ENCODE data around the gene ARHGEF4. TPM values are rescaled to one million over a fixed set of nuclear protein-coding genes. Genes with fewer than 3 reads are reported as not detected.

Gene ARHGEF4
- total and polyA plus RNA-seq, 10 of the 15 experiments (the other 5 are each of a cell fraction or from before 2014, with no cell fraction given) = 0.02 to 0.24 (median 0.16) TPM; not detected in 6

GRCh38 chr2:130963849-130964793 lies 127.4 kb downstream of the ARHGEF4 start:
- Histone ChIP-seq H3K36me3 (ENCODE audit: control insufficient read depth in 2 of 2, insufficient read depth in 2 of 2, low read length in 1 of 2) (no peaks in the 10 kb centered on the region), H3K4me3 (no peak overlapping the region), H3K27me3 (replicated peaks in 1 of 2; ENCODE audit: control insufficient read depth in 2 of 2, insufficient read depth in 2 of 2, low read length in 1 of 2) (peaks cover 8 to 17% of the 10 kb centered on the region in 2 experiments), H3K4me2 (ENCODE audit: control insufficient read depth, insufficient read depth) (no peak overlapping the region), H2AFZ (ENCODE audit: control insufficient read depth, low read depth, low read length) (no peak overlapping the region), H4K20me1 (ENCODE audit: control insufficient read depth, insufficient read depth) (no peaks in the 10 kb centered on the region; the same call in 1 of the 2 replicates), H3K9ac (ENCODE audit: control insufficient read depth, insufficient read depth, low read length) (no peak overlapping the region), H3K4me1 (ENCODE audit: control insufficient read depth, insufficient read depth, low read length) (no peaks in the 10 kb centered on the region), H3K79me2 (ENCODE audit: control insufficient read depth, insufficient read depth, low read length) (no peaks in the 10 kb centered on the region), H3K9me3 (replicated peaks; ENCODE audit: control insufficient read depth, insufficient read depth, low read length) (no peaks in the 10 kb centered on the region), H3K27ac (ENCODE audit: control insufficient read depth, insufficient read depth) (no peak overlapping the region)
- CTCF ChIA-PET = interaction anchor here (0.9 kb wide), 1 partner anchor 92 kb away, joined by 3 read pairs; no protein-coding TSS in a partner anchor
- ATAC-seq (peak; percentile 50; the same call in 2 of the 3 replicates), DNase-seq (ENCODE audit: low read depth, low spot score) (no peak), FAIRE-seq (no peak)
- no peak for TF ChIP-seq MYB (IDR thresholded peaks at IDR 0.05; ENCODE audit: borderline replicate concordance, low read depth, low read length)
- peak in 2 of 3 experiments; percentile 16 to 20; a peak in 2 of 6 replicates for TF ChIP-seq CTCF (IDR thresholded peaks at IDR 0.05 in 2 of 3, conservative IDR thresholded peaks at IDR 0.05 in 1 of 3; ENCODE audit: control insufficient read depth in 2 of 3, extremely low read depth in 1 of 3, insufficient read depth in 1 of 3, low read depth in 3 of 3, low read length in 3 of 3)
- peak; percentile 25; the same call in 1 of the 2 replicates for TF ChIP-seq RUNX3 (IDR thresholded peaks at IDR 0.05; ENCODE audit: low read length)
- no peak for TF ChIP-seq FOS (IDR thresholded peaks at IDR 0.05; ENCODE audit: borderline replicate concordance, extremely low read depth, insufficient read length)
- intact Hi-C loops (cut with micrococcal nuclease; ENCODE audit: unreplicated experiment) (no loop called here), in situ Hi-C loops (cut with MboI) (no loop called here)
- SMC1A ChIA-PET (ENCODE audit: uncharacterized antibody, unreplicated experiment) = no interaction called here
- POLR2A ChIA-PET = no interaction called here
- BruUV-seq (replicated peaks) = no TSS peak
- 40% methylated on average over 60 of the region's 84 CpGs for WGBS (ENCODE audit: insufficient coverage, insufficient replicate concordance, low lambda C conversion rate, missing lambda C conversion rate)
- RAD21 ChIA-PET (ENCODE audit: unreplicated experiment) = interaction anchor here (0.6 to 1.0 kb wide), 4 partner anchors 38 to 168 kb away, joined by 3 to 5 read pairs (median 4); no protein-coding TSS in a partner anchor
